Head of caudate nucleus (tissue), 42 donors: ENCODE measurements around the gene LZTS3.
"Not testable (repeated sequence)": the region's sequence is repeated elsewhere in the genome, so short reads cannot be mapped to it uniquely, and the experiment has no call there.

ENCODE experiments used
- DNase-seq, 42 donors: peaks; one replicate each; pipeline versions ENCODE4 v3.0.0 to v3.0.0-alpha.2; 2020 to 2021; ENCODE audit warnings: mixed read lengths in 7 of 42
- intact Hi-C: fragments of 100-400 bp; cut with DNase I; formaldehyde crosslinking; loops from one replicate; pipeline ENCODE4 v1.15.0; 2022

LZTS3 gene

GRCh38 chr20:3156811-3157619, 16.3 kb downstream of the LZTS3 start:
- intact Hi-C loops = no loop called here
- DNase-seq = no peak

GRCh38 chr20:3152057-3152644, 21.2 kb downstream of the LZTS3 start:
- intact Hi-C loops = not testable (repeated sequence)
- DNase-seq = peak in 8 of 42 donors; percentile 33 to 78 (median 54)

GRCh38 chr20:3150908-3151307, 22.4 kb downstream of the LZTS3 start:
- DNase-seq = no peak
- intact Hi-C loops = no loop called here

- DNase-seq = peak in 1 of 42 donors; percentile 66
- intact Hi-C loops = no loop called here
Measured at GRCh38 chr20:3146732-3147341, 26.5 kb downstream of the LZTS3 start.

GRCh38 chr20:3141757-3142156, 31.6 kb downstream of the LZTS3 start:
- peak in 1 of 42 donors; percentile 1 for DNase-seq
- intact Hi-C loops = no loop called here

GRCh38 chr20:3137492-3137891, 35.9 kb downstream of the LZTS3 start:
- no peak for DNase-seq
- intact Hi-C loops = no loop called here

- no peak for DNase-seq
- intact Hi-C loops = no loop called here
Measured at GRCh38 chr20:3135507-3136070, 37.8 kb downstream of the LZTS3 start.

GRCh38 chr20:3134151-3134550, 39.2 kb downstream of the LZTS3 start:
- no peak for DNase-seq
- intact Hi-C loops = no loop called here

- DNase-seq = no peak
- intact Hi-C loops = no loop called here
Measured at GRCh38 chr20:3133155-3133554, 40.2 kb downstream of the LZTS3 start.

- intact Hi-C loops = no loop called here
- no peak for DNase-seq
Measured at GRCh38 chr20:3130051-3130600, 43.2 kb downstream of the LZTS3 start.

GRCh38 chr20:3129094-3129493, 44.3 kb downstream of the LZTS3 start:
- no peak for DNase-seq
- intact Hi-C loops = no loop called here

- intact Hi-C loops = no loop called here
- no peak for DNase-seq
Measured at GRCh38 chr20:3128275-3128984, 44.9 kb downstream of the LZTS3 start.

- intact Hi-C loops = no loop called here
- no peak for DNase-seq
Measured at GRCh38 chr20:3126527-3126859, 46.9 kb downstream of the LZTS3 start.

GRCh38 chr20:3125776-3126526, 47.4 kb downstream of the LZTS3 start:
- intact Hi-C loops = not testable (repeated sequence)
- peak in 1 of 42 donors; percentile 3 for DNase-seq

GRCh38 chr20:3124773-3125560, 48.4 kb downstream of the LZTS3 start:
- DNase-seq = peak in 1 of 42 donors; percentile 21
- intact Hi-C loops = not testable (repeated sequence)

- intact Hi-C loops = not testable (repeated sequence)
- peak in 1 of 42 donors; percentile 13 for DNase-seq
Measured at GRCh38 chr20:3124163-3124562, 49.2 kb downstream of the LZTS3 start.

GRCh38 chr20:3123542-3123941, 49.8 kb downstream of the LZTS3 start:
- peak in 2 of 42 donors; percentile 3 to 5 for DNase-seq
- intact Hi-C loops = no loop called here
